HG03432 (cell line): ENCODE results near the gene ACTL8.

Experiments used
- ATAC-seq: cut with Tn5 transposase; IDR thresholded peaks from one replicate; pipeline ENCODE4 v1.9.1; 2021; ENCODE audit warnings: mild to moderate bottlenecking, moderate library complexity; ENCODE audit not compliant: unreplicated experiment

ACTL8 gene

GRCh38 chr1:17798011-17798410 lies 42.9 kb downstream of the ACTL8 start:
- no peak for ATAC-seq

DNA sequence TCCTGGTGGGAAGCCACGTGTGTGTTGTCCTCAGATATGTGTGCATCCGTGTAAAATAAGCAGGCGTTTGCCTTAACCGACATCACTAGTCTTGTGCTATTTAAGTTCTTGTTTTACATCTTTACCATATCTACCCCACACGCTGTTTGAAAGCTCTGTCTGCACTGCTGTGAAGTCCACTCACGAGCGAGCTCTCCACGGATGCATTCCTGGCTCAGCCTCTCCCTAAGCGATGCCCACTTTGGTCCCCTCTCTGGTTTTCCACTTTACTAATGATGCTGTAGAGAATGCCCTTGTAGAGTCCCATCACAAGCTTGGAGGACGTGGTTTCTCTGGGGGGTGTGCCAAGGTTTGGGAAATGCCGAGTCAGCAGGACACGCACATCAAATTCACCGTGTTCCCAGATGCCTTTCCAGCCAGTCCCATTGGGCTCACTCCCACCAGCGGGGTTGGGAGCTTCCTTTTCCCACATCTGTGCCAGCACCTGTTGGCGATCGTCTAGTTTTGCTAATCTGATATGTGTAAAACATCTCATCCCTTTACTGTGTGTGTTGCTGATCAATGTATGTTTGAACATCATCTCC lies 43.8 kb downstream of the ACTL8 start:
- no peak for ATAC-seq

DNA sequence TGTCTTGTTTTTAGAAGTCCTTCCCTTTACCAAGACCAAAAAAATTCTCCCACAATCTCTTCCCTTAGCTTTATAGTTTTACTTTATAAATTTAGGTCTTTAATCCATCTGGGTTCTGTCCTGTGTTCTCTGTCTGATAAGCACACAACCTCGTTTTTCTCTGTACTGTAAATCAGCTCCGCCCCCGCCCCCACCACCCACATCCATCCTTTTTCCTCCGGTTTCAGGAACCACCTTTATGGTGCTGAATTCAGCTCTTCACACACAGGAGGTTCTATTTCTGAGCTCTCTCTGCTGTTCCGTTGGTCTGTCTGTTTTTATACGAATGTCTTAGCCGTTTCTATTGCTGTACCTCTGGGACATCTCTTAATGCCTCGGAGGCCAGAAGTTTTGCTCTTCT lies 44.5 kb downstream of the ACTL8 start:
- no peak for ATAC-seq

GRCh38 chr1:17802164-17802563 lies 47.0 kb downstream of the ACTL8 start:
- ATAC-seq, result no peak

- ATAC-seq, result no peak
These were observed 47.8 kb downstream of the ACTL8 start for GRCh38 chr1:17802945-17803344.

DNA sequence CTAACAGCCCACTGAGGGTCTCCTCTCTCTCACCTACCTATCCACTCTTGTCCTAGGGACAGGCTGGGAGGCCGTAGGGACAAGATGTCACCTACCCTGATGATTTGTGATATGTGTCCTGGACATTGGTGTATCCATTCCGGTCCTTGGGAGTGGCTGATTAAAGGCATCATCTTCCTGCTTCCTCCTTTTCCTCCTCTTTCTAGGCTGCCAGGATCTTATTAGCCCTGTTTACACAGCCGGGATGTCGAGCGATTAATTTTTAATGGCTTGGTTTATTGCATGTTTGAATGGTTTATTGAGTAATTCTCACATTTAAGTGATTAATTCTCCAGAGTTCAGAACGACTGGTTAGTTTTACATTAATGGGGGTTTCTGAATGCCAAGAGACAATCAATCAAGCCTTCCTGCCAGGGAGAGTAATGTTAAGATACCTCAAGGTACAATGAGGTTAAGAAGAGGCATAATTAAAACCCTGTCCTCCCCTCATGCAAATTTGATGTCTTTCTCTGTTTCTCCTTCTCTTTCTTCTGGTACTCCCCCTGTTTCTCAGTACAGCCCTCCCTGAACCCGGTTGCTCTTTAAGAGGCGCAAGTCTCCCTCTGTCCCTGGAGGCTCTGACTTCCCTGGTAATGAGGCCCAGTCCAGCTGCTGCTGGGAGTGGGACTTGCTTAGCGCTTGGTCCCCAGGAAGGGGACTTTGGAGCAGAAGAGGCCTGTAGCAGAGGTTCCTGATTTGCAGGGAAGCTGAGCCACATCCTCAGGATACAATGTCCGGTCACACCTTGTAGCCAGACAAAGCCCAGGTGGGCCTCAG lies 50.9 kb downstream of the ACTL8 start:
- no peak for ATAC-seq

DNA sequence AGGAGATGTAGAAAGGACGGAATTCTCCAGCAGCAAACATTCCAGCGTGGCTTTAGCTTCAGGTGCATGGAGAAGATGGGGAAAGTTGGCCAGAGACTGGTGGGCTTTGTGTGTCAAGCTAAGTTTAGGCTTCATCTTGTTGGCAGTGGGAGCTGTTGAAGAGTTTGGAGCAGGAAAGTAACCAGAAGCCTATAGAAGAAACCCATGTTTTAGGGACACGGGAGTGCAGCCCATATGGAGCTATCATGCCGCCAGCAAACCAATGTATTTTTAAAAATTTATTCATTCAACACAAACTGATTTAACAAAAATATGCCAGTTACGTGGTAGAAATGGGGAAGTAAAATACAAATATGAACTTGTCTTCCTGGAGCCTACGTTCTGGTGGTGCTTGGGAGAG lies 53.7 kb downstream of the ACTL8 start:
- ATAC-seq, result no peak

GRCh38 chr1:17810668-17811067 lies 55.5 kb downstream of the ACTL8 start:
- no peak for ATAC-seq

- ATAC-seq, result no peak
These were observed 61.4 kb downstream of the ACTL8 start for GRCh38 chr1:17816511-17816910.

- ATAC-seq, result no peak
These were observed 64.1 kb downstream of the ACTL8 start for GRCh38 chr1:17819129-17819802.

DNA sequence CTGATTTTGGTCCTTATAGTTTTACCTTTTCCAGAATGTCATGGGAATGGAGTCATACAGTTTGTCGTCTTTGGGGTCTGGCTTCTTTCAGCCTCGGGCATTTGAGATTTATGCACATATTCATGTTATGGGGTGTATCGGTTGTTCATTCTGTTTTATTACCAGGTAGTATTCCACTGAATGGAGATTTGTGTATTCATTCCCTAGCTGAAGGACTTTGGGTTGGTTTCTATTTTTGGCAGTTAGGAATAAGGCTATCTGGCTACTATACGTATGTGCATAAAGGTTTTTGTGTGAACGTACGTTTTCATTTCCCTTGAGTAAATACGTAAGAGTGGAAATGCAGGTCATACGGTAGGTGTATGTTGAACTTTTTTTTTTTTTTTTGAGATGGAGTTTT lies 65.1 kb downstream of the ACTL8 start:
- no peak for ATAC-seq

DNA sequence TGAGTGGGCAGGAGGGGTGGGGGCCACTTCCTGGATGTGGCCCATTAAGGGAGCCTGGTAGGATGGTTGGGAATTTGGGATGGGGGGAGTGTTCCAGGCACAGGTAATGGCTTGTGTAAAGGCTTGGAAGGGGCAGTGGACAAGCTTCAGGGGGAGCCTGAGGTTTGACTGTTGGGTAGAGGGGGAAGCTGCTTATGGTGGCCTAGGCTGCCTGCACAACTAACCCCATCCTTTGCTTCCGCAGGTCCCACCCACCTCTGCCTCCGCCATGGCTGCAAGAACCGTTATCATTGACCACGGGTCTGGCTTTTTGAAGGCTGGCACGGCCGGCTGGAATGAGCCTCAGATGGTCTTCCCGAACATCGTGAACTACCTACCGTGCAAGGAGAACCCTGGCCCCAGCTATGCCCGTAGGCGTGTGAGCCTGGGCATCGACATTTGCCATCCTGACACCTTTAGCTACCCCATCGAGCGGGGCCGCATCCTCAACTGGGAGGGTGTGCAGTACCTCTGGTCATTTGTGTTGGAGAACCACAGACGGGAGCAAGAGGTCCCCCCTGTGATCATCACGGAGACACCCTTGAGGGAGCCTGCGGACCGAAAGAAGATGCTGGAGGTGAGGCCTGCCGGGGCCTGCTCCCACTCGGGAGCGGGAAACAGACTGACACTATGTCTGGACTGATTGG lies 67.8 kb downstream of the ACTL8 start:
- ATAC-seq, result no peak

DNA sequence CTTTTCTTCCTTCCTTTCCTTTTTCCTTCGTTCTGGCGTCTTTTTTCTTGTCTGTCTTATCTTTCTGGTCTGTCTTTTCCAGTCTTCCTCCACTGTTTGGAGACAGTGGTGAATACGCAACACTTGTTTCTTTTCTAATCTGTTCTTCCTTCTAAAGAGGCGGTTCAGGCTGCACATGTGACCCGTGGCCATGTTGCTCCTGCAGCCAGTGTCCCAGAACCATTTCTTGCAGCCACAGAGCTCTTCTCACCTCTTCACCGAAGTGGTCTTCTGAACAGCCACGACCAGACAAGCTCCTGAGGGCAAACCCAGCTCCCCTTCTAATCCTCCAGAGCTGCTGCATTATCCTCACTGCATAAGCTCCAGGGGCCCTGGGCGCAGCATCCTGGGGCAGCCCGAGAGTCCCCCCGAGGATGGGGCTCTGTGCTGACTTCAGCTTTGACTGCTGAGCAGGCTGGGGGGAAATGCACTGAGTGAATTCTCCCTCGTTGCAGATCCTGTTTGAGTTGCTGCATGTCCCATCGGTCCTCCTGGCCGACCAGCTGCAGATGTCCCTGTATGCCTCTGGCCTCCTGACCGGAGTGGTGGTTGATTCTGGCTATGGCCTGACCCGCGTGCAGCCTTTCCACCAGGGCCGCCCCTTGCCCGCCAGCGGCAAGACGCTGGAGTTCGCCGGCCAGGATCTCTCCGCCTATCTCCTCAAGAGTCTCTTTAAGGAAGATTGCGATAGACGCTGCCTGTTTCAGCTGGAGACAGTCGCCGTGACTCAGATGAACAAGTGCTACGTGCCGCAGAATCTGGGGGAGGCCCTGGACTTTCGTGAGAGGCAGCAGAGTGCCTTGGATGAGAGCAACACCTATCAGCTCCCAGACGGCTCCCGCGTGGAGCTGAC lies 70.4 kb downstream of the ACTL8 start:
- no peak for ATAC-seq

DNA sequence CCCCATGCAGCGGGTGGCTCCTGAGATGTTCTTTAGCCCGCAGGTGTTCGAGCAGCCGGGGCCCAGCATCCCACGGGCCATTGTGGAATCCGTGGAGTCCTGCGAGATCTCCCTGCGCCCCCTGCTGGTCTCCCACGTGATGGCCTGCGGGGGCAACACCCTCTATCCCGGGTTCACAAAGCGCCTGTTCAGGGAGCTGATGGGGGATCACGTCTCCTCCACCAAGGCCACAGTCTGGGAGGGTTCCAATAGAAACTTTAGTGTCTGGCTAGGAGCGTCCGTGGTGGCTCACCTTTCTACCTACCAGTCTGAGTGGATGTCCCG lies 71.0 kb downstream of the ACTL8 start:
- no peak for ATAC-seq

GRCh38 chr1:17828991-17829390 lies 73.9 kb downstream of the ACTL8 start:
- ATAC-seq, result no peak

DNA sequence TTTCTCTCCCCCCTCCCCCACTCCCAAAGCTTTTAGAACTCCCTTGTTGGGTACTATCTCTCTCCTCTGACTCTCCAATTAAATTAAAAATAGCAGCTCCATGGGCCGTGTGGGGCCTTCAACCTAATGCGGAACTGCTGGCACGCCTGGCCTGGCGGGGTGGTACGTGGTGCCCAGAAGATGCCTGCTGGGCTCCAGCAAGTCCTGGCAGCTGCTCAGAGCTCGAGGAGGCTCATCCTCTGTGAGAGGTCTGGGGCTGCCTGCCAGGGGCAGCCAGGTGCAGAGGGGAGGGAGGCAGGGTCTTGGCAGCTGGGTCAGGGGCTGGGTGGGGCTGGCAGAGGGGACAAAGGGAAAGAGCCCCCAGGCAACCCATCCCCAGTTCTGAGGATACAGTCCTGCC lies 74.4 kb downstream of the ACTL8 start:
- no peak for ATAC-seq

- no peak for ATAC-seq
These were observed 76.5 kb downstream of the ACTL8 start for GRCh38 chr1:17831597-17831996.

DNA sequence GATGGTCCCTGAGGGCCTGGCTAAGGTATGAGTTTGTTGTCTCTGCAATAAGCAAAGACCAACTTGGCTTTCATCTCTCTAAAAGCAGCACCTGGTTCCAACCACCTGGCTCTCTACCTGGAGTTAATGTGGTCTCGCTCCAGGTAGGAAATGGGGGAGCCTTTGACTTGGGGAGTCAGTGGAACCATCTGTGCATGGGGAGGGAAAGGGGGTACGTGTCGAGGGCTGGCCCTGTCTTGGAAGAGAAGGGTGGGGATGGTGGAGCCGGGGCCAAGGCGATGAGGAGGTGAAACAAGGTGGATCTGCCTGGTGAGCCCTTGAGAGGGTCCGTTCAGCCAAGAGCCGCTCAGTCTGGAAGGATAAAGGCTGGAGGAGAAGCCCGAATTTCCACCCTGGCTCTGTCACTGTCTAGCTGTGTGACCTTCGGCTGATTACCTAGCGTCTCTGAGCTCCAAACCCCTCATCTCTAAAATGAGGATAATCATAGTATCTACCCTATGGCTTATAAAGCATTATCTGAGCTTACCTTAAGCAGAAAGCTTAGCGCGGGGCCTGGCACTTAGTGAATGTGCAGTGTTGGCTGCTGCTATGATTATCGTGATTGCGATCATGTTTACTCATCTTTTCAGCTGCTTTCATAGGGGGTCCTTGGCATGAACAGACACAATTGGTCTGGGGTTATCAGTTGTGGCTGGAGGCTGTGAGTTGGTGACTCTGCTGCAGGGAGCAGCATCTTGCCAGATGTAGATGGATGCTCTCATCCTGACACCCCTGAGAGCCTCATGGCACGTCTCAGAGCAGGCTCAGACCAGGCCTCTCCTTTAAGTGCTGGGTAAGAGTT lies 78.7 kb downstream of the ACTL8 start:
- ATAC-seq, result no peak

DNA sequence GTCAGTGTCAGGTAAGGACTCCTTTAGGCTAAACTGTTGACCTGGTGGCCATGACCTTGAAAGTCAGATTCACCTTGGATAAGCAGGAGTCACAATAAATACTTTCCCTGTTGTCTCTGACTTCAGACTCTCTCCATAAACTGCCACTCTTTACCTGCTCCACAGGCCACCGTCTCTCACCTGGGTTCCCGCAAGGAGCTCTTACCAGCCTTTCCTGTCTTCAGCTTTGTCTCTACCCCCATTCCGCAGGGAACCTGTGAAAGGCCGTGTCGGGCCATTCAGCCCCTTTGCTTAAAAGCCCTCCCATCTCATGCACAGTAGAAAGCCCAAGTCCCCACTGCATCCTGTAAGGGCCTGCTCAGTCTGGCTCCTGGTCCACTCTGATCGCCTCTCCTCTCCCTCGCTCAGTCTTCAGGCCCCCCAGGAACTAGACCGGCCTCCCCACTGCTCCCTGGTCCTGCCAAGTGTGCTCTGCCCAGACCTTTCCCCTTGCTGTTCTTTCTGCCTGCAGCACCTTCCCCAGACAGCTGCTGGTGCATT lies 79.5 kb downstream of the ACTL8 start:
- ATAC-seq, result no peak
